ENCODE measurements around the gene LUC7L.

The LUC7L gene

GRCh38 chr16:142405-142967 is 86.8 kb downstream of the LUC7L start:
- DNase-seq (ENCODE audit: low read depth) = no peak

- DNase-seq (ENCODE audit: low read depth) = no peak
Measured at GRCh38 chr16:140175-140857, 88.9 kb downstream of the LUC7L start.

Data from T follicular helper cell (primary cell).